GF-D8 (cell line): ENCODE results near the gene GAK.
"Not testable (repeated sequence)": the region's sequence is repeated elsewhere in the genome, so short reads cannot be mapped to it uniquely, and the experiment has no call there.

ENCODE experiments used
- DNase-seq: peaks from one replicate; lab custom pipeline; 2025; lab: John Stamatoyannopoulos, UW

The GAK gene

GRCh38 chr4:926538-926937 is 5.6 kb downstream of the GAK start:
- DNase-seq, result no peak

DNA sequence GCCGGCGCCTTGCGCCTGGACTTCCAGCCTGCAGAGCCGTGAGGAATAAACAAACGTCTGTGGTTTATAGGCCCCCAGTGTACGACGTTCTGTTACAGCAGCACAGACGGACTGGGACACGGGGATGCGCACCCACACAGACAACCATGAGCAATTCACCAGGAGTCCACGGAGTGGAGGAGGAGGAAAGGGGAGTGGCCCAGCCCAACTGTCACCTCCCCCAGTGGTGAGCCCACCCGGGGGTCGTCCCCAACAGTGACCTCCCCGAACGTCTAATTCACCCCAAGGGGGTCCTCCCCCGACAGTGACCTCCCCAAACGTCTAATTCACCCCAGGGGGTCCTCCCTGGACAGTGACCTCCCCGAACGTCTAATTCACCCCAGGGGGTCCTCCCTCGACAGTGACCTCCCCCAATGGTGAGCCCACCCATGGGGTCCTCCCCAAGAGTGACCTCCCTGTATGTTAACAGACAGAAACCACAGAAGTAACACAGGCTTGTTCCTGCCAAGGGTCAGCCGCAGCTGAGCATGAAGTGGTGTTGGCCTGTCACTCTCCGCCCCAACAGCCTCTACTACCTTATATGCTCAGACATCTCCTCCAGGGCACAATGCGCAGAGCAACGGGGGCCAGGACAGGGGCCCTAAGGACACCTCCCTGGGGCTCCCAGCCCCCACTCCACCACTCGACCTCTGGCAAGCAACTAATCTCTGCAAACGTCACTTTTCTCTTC is 6.2 kb downstream of the GAK start:
- no peak for DNase-seq

GRCh38 chr4:925171-925570 is 6.9 kb downstream of the GAK start:
- DNase-seq, result no peak

DNA sequence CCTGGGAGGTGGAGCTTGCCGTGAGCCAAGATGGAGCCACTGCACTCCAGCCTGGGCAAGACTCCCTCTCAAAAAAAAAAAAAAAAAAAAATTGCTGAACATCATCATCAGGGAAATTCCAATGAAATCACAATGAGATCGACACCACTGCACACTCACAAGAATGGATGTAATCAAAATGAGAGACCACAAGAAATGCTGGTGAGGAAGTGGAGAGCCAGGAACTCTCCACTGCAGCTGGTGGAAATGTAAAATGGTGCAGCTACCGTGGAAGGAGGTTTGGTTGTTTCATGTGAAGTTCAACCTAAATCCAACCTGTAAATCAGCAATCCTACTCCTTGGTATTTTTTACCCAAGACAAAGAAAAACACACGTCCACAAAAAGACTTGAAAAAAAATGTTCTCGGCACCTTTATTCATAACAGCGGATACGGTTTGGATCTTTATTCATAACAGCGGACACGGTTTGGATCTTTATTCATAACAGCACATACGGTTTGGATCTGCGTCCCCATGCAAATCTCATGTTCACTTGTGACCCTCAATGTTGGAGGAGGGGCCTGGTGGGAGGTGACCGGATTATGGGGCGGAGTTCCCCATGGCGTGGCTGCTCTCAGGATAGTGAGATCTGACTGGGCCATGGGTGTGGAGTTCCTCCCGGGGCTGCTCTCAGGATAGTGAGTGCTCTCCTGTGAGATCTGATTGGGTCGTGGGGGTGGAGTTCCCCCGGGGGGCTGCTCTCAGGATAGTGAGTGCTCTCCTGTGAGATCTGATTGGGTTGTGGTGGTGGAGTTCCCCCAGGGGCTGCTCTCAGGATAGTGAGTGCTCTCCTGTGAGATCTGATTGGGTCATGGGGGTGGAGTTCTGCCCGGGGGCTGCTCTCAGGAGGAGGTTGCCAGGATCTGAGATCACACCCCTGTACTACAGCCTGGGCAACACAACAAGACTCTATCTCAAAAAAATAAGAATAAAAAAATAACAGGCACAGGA is 7.7 kb downstream of the GAK start:
- DNase-seq, result no peak

- no peak for DNase-seq
Observed at GRCh38 chr4:921830-922331, 10.2 kb downstream of the GAK start.

DNA sequence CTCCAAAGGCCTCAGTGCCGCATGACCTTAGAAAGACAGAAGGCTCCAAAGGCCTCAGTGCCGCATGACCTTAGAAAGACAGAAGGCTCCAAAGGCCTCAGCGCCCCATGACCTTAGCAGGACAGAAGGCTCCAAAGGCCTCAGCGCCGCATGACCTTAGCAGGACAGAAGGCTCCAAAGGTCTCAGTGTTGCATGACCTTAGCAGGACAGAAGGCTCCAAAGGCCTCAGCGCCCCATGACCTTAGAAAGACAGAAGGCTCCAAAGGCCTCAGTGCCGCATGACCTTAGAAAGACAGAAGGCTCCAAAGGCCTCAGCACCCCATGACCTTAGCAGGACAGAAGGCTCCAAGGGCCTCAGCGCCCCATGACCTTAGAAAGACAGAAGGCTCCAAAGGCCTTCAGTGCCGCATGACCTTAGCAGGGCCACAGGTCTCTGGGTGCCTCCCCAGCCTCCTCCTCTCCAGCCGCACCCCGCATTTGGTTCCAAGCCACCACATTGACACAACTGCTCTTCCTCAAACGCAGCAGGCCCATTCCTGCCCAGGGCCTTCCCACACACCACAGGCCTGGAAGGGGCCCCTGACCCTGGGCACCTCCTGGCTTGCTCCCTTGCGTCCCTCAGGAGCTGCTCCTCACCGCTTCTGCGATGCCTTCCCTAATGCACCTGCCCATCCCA is 13.0 kb downstream of the GAK start:
- DNase-seq, result not testable (repeated sequence)

GRCh38 chr4:918591-918990 is 13.5 kb downstream of the GAK start:
- not testable (repeated sequence) for DNase-seq

DNA sequence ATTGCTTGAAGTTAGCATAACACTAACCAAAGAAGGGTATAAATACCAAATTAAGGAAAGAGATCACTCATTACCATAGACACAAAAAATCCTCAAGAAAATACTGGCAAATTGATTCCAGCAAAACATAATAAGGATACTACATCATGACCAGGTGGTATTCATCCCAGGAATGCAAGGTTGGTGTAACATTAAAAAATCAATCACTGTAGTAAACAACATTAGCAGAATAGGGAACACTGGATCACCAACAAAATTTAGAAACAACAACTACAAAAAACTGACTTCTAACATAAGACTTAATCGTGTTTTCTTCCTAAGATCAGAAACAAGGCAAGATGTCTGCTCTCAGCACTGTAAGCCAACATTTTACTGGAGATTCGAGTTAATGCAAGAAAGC is 14.1 kb downstream of the GAK start:
- DNase-seq, result no peak

- no peak for DNase-seq
Observed at GRCh38 chr4:917466-917865, 14.7 kb downstream of the GAK start.

GRCh38 chr4:915595-915994 is 16.5 kb downstream of the GAK start:
- DNase-seq, result peak; percentile 56

DNA sequence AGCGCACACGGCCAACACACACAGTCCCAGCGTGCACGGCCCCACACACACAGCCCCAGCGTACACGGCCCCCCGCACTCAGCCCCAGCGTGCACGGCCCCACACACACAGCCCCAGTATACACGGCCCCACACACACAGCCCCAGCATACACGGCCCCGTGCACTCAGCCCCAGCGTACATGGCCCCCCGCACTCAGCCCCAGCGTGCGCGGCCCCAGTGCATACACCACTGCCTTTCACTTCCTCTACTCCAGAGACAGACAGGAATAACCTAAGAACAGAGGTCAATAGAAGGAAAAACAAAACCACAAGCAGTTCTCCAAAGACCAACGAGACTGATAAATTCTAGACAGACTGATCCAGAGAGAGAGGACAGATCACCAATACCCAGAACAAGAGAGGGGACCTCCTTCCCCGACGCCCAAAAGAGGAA is 17.1 kb downstream of the GAK start:
- no peak for DNase-seq

DNA sequence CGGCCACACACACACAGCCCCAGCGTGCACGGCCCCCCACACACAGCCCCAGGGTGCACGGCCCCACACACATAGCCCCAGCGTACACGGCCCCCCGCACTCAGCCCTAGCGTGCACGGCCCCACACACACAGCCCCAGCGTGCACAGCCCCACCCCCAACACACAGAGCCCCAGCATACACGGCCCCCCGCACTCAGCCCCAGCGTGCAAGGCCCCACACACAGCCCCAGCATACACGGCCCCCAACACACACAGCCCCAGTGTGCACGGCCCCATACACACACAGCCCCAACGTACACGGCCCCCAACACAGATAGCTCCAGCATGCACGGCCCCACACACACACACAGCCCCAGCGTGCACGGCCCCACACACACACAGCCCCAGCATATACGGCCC is 17.6 kb downstream of the GAK start:
- DNase-seq, result no peak

- DNase-seq, result no peak
Observed at GRCh38 chr4:913280-913618, 18.9 kb downstream of the GAK start.

- DNase-seq, result no peak
Observed at GRCh38 chr4:912548-913279, 19.4 kb downstream of the GAK start.

DNA sequence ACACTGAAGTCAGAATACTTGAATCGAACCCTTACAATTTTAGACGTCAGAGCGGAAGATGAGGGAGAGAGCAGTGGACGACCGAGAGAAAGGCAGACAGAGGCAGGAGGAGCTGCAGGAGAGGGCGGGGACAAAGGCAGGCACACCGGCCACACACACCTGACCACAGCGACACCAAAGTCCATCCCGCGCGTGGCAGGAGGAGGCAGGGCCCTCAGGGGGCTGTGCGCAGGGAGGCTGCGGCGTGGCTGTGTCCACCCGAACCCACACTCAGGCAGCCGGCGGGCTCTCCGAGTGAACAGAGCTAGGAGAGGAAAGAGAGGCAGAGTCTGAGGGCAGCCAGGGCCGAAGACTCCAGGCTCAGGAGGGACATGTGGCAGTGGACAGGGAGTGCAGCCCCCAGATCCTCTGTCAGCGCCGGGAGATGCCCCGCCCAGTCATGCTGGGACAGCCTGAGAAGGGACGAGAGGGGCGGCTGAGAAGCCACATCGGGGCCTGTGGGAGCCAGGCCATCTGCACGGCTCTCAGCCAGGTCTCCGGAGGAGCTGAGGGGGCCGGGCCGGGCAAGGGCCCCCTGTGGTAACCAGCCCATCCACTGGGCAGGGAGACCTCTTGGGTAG is 20.1 kb downstream of the GAK start:
- no peak for DNase-seq

GRCh38 chr4:911221-911751 is 20.8 kb downstream of the GAK start:
- no peak for DNase-seq

DNA sequence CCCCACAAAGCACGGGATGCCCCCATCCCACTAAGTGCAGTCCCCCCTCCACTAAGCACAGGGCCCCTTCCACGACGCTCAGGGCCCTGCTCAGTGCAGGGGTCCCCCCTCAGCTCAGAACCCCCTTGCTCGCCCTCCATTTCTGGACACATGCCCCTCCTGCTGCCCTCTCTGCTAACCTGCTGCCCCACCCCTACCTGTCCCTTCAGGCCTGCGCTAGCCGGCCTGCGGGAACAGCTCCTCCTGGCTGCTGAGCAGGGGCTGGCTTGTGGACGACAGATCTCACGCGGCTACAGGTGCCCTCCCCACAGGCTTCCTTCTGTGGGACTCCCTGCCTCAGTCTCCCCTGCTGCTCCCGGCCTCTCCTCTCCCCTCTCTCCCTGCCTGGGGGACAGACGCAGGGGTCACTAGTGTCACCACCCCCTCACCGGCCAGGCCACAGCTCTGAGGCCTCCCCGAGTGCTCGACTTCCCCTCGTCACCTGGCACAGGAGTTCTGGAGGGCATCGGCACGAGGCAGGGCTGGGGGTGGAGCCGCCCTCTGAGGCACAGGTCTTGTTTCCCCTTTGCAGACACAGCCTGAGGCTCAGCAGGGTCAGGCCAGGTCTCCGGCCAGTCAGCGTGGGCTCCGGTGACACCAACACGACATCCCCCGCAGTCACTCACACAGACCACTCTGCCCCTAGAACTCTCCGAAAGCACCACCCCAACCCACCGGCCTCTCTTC is 21.6 kb downstream of the GAK start:
- no peak for DNase-seq

- no peak for DNase-seq
Observed at GRCh38 chr4:909821-910220, 22.3 kb downstream of the GAK start.

GRCh38 chr4:909131-909571 is 23.0 kb downstream of the GAK start:
- DNase-seq, result no peak

- DNase-seq, result no peak
Observed at GRCh38 chr4:907691-908425, 24.3 kb downstream of the GAK start.
